Bronchial epithelial cell (primary cell): Measurements from ENCODE around the gene OXER1. TPM values are rescaled to one million over a fixed set of nuclear protein-coding genes. Genes with fewer than 3 reads are reported as not detected.

ENCODE experiments used
- DNase-seq: peaks from one replicate; pipeline ENCODE4 v3.0.0-alpha.2; 2010; ENCODE audit warnings: low read depth
- FAIRE-seq: peaks from 2 replicates; lab custom pipeline; 2011; peaks lifted over from hg19 to GRCh38; lab: Jason Lieb, UNC
- H3K27me3 ChIP-seq: 2 replicates; pipeline ENCODE4 v1.5.1; 2011; ENCODE audit warnings: low read length; ENCODE audit not compliant: control insufficient read depth, insufficient read depth
- H3K36me3 ChIP-seq: 2 replicates; pipeline ENCODE4 v1.5.1; 2011; ENCODE audit warnings: low read length; ENCODE audit not compliant: control insufficient read depth, insufficient read depth
- H3K4me3 ChIP-seq: 2 replicates; pipeline ENCODE4 v1.5.1; 2011; ENCODE audit warnings: mild to moderate bottlenecking, low read depth, low read length, control low read depth
- total RNA-seq: library from RNA; depleted of rRNA; stranded (reverse); fragments of >200 nt; gene quantifications from 2 replicates; pipeline ENCODE4 v1.2.1, GENCODE V29; 2014
- TF ChIP-seq, protein P1 (sequence below): IDR thresholded peaks from 2 replicates; pipeline ENCODE4 v1.5.1; 2011; ENCODE audit warnings: mild to moderate bottlenecking, moderate library complexity, low read length, control low read depth, inconsistent platforms; ENCODE audit not compliant: insufficient read depth, severe bottlenecking

The OXER1 gene
- total RNA-seq, 1 donor from 2014 or later = not detected

DNA sequence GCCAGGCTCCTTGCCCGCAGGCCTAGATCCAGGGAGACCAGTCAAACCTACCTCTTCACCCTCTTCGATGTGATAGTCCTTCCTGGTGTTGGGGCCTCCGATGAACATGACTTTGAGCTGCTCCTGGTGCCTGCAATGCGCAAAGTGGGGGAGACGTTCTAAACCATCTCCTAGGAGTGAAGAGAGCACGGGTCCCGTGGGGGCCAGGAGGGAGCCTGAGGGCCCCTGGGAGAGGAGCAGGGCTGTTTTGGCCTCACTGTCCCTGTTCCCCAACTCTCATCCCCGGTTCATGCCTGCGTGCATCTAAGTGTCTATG lies 24.5 kb upstream of the OXER1 start:
- FAIRE-seq = no peak
- DNase-seq = no peak
- H3K27me3 ChIP-seq = no peaks in the 10 kb centered on the region

DNA sequence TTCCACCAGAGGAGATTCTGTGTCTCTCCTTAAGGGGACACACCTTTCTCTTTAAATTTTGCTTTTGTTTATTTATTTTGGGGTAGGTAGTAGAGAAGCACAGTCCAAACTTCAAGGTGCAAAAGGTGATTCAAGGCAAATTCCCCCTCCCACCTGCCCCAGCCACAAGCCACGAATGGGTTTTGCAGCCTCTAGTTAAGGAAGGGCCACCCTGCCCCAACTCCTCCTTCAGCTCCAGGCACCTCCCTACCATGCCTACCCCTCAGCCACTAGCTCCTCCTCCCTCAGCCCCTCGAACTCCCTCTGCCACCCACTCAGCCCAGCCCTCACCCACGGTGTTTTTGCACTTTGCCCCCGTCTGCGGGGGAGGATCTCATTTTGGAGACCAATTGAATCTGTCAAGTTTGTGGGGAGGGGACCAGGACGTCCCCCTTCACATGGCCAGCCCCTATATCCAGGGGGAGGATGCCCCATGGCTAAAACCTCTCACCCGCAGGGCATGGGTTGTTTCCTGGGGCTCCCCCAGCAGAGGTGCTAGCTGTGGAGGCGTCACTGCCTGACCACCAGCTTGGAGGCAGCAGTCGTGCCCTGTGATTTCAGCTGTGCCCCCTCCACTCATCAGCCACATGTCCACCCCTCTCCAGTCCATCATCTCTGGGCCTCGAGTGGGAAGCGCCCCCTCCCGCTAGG lies 24.0 kb upstream of the OXER1 start:
- FAIRE-seq = no peak
- TF ChIP-seq, protein P1, sequence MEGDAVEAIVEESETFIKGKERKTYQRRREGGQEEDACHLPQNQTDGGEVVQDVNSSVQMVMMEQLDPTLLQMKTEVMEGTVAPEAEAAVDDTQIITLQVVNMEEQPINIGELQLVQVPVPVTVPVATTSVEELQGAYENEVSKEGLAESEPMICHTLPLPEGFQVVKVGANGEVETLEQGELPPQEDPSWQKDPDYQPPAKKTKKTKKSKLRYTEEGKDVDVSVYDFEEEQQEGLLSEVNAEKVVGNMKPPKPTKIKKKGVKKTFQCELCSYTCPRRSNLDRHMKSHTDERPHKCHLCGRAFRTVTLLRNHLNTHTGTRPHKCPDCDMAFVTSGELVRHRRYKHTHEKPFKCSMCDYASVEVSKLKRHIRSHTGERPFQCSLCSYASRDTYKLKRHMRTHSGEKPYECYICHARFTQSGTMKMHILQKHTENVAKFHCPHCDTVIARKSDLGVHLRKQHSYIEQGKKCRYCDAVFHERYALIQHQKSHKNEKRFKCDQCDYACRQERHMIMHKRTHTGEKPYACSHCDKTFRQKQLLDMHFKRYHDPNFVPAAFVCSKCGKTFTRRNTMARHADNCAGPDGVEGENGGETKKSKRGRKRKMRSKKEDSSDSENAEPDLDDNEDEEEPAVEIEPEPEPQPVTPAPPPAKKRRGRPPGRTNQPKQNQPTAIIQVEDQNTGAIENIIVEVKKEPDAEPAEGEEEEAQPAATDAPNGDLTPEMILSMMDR = no peak
- no peak for DNase-seq

More for the DNA sequence above, 24.5 kb upstream of the OXER1 start:
- TF ChIP-seq, protein P1 = no peak
- no peak overlapping the region for H3K4me3 ChIP-seq
- no peaks in the 10 kb centered on the region for H3K36me3 ChIP-seq

DNA sequence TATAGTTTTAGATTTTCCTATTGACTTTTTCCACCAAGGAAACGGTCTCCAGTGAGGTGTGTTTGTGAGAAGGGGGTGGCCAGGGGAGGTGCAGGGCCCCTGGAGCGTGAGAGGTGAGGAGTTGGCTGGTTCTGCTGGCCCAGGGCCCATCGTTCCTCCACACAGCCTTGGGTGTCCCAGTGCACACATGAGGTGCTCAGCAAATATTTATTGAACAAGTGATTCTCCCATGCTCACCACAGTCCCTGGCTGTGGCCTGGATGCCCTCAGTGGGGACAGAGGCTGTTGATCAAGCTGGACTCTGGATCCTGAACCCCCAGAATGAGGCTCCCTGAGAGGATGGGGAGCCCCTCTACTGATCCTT lies 23.5 kb upstream of the OXER1 start:
- no peak for FAIRE-seq
- no peak for DNase-seq
- H3K36me3 ChIP-seq = no peaks in the 10 kb centered on the region
- no peaks in the 10 kb centered on the region for H3K27me3 ChIP-seq
- no peak overlapping the region for H3K4me3 ChIP-seq
- TF ChIP-seq, protein P1 = no peak

More for the DNA sequence above, 24.0 kb upstream of the OXER1 start:
- no peaks in the 10 kb centered on the region for H3K27me3 ChIP-seq
- H3K4me3 ChIP-seq = no peak overlapping the region
- H3K36me3 ChIP-seq = no peaks in the 10 kb centered on the region

DNA sequence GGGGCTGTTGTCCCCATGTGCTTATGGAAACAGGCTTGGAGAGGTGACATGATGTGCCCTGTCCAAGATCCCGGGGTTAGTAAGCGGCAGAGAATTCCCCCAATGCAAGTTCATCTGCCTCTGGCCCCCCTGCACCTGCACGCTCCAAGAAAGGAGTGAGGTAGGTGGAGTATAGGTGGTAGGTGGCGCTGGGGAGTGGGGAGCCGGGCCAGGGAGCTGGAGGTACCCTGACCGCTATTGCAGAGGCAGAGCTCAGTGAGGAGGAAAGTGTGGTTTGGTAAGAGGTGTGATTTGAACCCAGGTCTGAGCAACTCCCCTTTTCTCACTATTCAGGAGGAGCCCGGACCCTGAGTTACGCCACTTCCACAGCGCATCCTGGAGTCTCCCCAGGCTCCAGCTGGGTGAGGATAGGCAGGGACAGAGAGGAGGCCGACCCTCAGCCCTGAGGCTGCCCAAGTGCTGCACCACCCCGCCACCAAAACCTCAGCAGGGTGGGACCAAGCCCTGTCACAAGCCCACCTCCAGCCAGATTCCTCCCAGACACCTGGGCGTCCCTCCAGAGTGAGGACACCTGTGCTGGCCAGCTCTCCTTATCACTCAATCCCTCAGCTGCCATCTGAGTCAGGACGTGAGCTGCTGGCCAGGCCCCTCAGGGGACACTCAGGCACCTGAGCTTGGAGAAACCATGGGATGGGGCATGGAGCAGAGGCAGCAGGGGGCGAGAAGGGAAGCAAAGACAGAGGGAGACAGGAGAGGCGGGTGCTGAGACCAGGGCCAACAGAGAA lies 22.8 kb upstream of the OXER1 start:
- no peak for FAIRE-seq
- Histone ChIP-seq H3K4me3 (no peak overlapping the region), H3K27me3 (no peaks in the 10 kb centered on the region), H3K36me3 (no peaks in the 10 kb centered on the region)
- TF ChIP-seq, protein P1 = no peak
- no peak for DNase-seq

- TF ChIP-seq, protein P1 = no peak
- no peak for DNase-seq
- Histone ChIP-seq H3K36me3 (no peaks in the 10 kb centered on the region), H3K4me3 (no peak overlapping the region), H3K27me3 (no peaks in the 10 kb centered on the region)
- peak; percentile 60 for FAIRE-seq
These were observed 20.4 kb upstream of the OXER1 start for GRCh38 chr2:42784204-42784880.
